ENCODE measurements around the gene ATXN1.

The ATXN1 gene

DNA sequence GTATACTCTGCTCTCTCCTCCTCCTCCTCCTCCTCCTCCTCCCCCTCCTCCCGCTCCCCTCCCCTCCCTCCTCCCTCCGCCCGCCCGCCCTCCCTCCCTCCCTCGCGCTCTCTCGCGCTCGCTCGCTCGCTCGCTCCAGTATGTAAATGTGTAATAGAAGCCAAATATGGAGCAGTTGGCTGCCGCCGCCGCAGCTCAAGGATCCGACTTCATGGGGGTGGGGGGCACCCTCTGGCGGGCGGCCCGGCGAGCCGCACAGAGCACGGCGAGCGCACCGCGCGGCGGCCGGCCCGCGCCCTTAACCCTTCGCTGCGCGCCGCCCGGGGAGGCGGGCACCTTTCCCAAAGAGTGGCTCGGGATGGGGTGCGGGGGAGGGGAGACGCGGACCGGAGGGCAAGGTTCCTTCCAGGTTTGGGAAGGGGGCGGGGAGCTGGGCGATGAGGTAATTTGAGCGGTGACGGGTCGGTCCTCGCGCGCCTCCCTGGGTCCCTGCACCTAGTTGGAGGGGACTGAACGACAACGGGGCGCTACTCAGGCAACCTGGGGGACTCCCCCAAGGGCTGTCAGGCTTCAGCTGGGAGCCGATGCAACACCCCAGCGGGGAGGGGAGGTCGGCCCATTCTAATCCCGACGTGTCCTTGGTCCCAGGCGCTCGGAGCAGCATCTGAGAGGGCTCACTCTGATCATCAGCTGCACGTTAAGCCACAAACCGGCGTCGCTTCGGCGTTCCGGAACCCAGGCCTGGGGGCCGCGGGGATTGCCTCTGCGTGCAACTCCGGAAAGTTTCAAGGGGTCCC lies 409 bp upstream of the ATXN1 start:
- DNase-seq: peak; percentile 90

DNA sequence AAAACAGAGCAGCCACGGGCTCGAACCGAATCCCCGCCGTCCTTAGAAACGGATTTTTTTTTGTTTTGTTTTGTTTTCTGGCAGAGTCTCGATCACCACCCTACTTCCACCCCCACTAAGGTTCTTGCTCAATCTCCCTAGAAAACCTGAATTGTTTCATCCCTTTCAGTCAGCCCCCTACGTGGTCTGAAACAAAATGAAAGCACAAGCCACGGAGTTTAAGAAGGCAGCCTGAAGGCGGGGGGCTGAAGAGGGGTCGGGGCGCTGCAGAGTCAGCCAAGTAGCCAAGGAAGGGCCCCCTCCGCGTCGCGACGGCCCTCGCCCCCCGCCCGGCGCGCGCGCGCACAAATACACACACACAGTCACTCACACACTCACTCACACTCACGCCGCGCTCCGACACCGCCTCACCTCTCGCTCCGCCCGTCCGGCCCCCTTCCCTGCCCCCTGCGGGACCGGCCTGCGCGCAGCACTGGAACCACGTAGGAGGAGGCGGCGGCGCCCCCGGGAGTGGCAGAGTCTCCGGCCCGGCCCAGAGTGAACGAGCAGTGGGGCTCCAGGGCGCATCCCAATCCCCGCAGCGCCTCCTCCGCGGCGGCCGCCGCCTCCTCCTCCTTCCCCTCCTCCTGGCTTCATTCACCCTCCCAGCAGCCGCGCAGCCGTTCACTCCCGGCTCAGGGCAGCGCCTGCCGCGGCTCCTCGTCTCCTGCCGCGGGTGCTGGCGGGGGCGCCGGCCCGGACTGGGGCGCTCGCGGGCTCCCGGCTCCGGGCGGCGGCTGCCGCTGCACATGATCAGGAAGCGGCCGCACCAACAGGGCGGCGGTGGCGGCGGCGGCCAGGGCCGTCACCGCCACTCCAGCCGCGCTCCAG lies 1.4 kb downstream of the ATXN1 start:
- peak; percentile 83 for DNase-seq

DNA sequence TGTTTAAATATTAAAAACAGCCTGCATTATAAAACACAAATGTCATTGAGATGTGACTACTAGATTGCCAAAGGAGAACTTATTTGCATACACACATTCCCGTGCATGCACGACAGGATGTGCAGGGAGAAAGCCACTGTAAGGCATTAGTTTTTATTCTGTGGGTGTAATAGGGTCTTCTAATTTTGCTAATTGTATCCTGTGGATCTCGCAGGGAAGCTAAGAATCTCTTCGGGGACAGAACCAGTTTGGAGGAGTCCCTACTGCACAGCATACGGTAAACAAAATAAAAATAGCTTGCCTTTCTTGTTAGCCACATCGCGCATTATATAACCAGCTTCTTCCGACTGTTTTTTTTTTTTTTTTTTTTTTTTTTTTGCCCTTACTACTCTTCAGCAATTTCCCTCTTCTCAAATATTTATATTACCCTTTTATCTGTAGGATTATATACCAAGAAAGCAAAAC lies 2.0 kb downstream of the ATXN1 start:
- peak; percentile 17 for DNase-seq

DNA sequence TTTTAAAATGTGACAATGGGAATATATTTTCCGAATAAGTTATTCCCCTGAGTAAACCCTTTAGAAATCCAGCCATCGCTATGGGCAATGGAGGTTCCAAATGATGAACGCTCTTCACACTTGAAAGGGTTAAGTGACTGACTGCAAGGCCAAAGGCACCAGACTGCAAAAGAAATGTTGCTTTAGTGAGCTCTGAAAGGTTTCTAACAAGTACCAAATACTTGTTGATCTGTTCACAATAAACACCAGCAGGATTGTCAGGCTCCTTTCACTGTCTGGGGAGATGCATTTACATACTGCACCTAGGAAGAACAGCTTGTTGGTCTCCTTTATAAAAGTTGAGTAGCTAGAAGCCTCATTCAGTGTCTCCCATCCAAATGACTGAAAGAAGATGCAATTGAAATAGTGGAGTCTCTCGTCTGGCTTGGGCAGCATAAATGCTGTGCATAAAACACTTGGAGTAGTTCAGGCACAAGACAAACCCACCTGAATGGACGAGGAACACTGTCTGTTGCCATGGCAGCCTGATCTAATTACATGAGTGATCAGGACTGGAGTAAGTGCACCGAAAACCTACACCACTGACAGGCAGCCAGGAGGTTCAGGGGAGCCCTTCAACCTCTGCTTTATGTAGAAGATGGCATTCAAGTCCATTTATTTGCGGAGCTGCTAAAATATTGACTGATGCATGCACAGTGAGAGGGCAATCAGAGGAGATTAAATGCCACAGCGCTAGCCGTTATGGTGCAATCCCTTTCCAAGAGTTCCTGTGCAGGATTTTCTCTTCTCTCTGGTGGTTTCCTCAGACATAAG lies 2.9 kb downstream of the ATXN1 start:
- DNase-seq: peak; percentile 26

- DNase-seq: no peak
These were observed 3.9 kb downstream of the ATXN1 start for GRCh38 chr6:16757332-16757731.

GRCh38 chr6:16756660-16757255 lies 4.5 kb downstream of the ATXN1 start:
- DNase-seq: no peak

DNA sequence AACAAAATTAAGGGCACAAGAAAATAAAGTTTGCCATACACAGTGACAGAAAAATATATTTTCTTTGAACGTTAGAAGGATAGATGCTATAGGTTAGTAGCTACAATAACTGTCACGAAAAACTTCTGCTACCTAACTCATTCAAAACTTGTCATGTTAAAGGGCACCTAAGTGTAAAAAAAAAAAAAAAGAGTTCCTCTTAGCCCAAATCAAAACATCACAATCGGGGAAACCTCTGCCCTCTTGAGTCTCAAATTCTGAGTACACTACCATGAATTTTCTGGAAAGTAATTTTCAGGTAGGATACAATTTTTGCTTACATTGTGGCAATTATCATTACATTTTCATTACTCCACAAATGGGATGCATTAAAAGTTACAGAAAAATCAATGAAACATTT lies 5.7 kb downstream of the ATXN1 start:
- DNase-seq: no peak

DNA sequence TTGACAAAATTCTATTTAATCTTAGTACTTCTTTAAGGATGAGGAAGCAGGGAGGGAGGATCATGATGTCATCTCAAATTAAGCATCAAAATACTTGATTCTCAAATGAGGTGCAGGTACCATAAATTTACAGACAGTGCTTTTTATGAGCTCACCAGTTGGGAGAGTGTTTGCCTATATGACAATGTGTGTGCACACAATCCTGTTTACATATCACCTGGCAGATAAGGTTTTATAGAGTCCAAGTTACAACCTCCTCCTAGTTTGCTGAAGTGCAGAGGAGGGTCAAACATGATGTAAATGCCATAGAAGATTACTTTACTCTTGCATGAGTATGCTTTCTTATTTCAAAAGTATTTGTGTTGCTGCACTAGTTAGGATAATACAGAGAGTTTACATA lies 6.4 kb downstream of the ATXN1 start:
- no peak for DNase-seq

DNA sequence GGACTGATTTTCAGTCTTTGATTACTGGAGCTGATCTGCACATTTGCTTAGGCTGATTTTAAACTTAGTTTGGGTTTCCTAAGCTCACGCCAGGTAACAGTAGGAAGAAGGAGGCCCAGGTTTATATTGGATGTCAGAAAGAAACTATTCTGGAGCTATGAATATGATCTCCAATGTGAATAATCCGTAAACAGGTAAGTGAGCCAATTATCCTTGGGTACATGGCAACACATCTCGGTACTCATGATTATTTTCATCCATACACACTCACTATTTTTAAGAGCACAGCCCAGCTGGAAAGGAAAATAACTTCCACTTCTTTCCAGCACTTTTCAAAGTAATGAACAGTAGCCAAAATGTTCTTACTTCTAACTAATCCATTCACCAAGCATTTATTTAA lies 7.0 kb downstream of the ATXN1 start:
- no peak for DNase-seq

GRCh38 chr6:16753341-16753740 lies 7.9 kb downstream of the ATXN1 start:
- no peak for DNase-seq

GRCh38 chr6:16752206-16752866 lies 8.9 kb downstream of the ATXN1 start:
- DNase-seq: no peak

DNA sequence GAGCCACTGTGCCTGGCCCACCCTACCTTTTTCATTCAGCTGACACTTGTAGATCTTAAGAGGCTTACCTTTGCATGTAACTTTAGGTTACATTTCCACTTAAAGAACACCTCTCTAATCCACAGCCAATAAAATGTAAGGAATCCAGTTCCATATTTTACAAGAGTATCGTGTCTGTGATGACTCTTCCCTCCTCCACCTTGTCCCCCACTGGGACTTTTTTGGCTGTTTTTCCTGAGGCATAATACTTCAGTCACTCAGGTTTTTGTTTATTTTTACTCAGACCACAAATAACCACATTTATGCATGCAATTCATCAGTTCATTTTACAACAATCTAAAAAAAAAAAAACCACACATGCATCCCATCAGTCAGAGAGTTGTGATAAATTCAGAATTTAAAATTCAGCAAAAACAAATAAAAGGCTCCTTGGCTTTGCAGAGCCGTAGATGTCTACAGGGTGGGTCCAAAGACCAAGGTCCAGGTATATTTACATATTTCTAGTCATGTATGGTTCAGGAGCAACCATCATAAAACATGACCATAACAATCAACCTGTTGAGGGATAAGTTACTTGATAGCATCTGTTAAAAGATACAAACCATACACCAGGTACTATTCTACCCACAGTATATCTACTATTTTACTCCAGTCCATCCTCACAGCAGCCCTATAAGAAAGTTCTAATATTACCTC lies 9.9 kb downstream of the ATXN1 start:
- DNase-seq: no peak

DNA sequence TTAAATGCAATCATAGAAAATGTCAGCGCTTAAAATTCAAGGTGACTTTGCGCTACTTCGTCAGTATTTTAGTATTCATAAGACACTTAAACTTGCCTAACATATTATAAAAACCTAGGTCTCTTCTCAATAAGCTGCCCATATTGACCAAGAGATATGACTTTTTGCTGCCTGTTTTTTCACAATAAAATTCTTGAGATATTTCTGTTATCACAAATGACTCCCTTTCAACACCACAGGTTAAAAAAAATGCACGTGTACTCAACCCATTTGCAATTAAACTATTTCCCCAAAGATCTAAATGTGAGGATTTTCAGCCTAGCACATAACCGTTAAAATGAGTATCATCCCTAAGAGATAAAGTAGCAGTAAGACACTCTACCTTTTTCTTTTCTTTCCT lies 10.7 kb downstream of the ATXN1 start:
- DNase-seq: no peak

DNA sequence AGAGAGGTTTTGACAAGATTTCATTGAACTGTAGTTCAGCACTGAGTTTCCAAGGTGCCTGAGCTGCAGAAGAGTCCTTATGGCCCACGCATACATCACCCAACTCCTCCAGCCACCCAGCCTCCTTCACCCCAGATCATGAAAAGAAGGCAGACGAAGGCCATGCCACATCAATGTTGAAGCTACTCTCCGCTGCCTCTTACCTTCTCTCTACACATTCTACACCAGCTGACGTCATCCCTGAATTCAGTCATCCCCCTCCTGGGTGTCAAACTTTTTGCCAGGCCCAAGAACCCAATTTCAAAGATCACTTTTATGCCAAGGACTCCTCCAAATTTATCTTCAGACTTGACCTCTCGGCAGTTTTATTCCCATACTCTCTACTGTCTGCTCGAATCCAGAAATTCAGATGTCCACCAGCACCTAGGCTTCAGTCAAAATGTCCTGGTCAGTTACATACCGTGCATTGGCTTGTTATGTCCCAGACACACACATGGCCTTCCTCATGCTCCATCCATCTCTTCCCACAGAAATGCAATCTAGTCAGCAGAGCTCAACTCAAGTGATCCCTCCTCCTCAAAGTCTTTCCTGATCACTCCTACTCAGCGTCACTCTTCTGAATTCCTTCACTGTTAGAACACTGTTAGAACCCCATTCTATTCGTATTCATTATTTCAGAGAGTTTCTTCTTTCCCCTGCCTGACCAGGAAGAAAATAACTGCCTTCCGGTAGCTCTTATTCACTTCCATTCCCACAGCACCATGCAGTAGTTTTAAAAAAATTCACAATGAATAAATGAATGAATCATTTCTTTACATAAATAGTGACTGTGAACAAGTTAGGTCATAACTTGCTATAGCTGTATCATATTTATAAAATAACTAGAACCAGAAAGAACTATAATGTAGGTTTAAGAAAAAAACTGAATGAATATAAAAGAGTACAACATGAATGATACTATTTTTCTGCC lies 11.5 kb downstream of the ATXN1 start:
- DNase-seq: no peak

DNA sequence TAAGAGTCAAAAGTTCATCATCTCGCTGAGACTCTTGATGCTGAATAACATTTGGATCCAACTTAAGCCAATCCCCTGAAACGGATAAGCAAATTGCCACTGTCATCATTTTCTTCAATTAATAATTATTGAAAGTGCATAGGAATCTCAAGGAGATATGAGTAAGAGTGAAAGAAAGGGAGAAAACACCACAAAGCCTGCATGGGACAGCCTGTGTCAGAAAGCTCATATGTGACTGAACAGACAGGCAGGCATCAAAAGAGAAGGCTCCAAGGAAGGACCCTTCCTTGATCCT lies 13.3 kb downstream of the ATXN1 start:
- DNase-seq: no peak

DNA sequence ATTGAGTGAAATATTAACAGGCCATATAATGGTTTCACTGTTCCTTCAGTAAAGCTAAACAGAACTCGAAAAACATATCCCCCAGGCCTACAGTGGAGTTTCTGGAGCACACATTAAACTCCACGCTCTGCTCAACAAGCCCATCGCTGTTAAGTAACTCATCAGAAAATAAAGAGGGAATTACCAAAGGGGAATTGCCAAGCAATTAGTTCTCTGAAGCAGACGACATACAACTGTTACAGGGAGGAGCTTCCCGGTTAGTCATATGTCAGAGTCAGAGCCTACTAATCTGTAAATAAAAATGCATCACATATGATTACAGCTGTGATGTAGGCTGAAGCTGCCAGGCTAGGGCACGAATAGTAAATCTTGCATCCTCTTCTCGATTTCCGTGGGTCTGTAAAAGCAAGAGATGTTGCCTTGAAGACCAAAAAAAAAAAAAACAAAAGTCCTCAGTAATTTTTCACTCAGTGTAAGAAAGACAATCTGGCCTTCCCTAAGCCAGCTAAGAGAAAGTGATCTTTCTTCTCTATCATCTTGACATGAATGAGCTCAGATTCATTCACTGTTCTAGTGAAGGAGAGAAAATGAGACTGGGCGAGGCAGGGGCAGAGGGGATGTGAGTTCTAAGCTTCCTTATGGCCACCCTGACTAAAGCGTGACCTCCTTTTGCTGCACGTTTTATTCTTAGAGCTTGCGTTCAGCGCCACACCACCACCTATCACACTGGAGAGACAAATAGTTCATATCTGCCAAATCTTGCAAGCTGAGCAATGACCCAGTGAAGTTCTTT lies 13.8 kb downstream of the ATXN1 start:
- no peak for DNase-seq

DNA sequence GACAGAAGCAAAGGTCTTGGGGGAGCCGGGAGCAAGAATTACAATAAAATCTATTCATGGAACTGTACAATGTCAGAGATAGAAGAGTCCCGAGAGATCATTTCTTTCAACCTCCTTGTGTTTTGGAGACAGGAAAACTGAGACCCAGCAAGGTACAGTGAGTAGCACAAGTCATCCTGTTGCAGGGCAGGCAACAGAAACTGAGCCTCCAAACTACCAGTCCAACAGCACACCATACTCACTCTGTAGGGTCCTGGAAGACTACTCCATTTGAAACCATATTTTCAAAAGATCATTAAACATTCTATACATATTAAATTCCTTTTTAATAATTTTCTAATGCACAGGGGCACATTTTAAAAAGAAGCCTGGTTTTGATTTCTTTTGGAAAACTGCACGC lies 14.4 kb downstream of the ATXN1 start:
- no peak for DNase-seq

DNA sequence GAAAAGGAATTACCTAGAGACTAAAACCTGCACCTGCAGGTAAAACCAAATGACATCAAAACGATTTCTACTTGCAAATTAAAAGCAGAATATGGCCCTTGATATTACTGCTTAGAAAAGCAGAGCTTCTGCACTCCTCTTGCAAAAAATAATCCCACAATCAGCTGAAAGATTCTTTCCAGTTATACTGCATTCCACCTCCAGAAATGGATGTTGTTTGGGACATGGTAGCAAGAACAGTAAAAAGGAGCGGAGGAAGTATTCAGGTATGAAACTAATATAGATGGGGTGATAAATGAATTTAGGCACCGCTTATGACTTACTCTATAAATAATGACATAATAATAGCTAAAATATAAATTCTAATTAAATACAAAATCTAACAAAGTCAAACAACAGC lies 14.9 kb downstream of the ATXN1 start:
- DNase-seq: no peak

GRCh38 chr6:16743664-16744210 lies 17.5 kb downstream of the ATXN1 start:
- no peak for DNase-seq
